GM23338 (cell line): Measurements from ENCODE around the gene PLAAT1. TPM values are rescaled to one million over a fixed set of nuclear protein-coding genes. Genes with fewer than 3 reads are reported as not detected.

Experiments
- ATAC-seq: fragments of 200-7000 bp; cut with Tn5 transposase; 3 replicates; pipeline ENCODE4 v1.9.1; 2020
- DNase-seq: peaks from one replicate; pipeline ENCODE4 v3.0.0-alpha.2; 2015; ENCODE audit warnings: low spot score
- H2AFZ ChIP-seq: fragments of 200-600 bp; sonication (generic); 2 replicates; pipeline ENCODE4 v1.8.0; 2016; ENCODE audit warnings: antibody characterized with exemption, mild to moderate bottlenecking, moderate library complexity
- H3F3A ChIP-seq: fragments of 200-600 bp; sonication (generic); replicated peaks from 2 replicates; pipeline ENCODE4 v1.8.0; 2017; ENCODE audit warnings: antibody characterized with exemption, mixed run types, low read depth
- H3K27ac ChIP-seq: fragments of 200-600 bp; sonication (generic); 2 replicates; pipeline ENCODE4 v1.6.1; 2016; ENCODE audit warnings: low read depth
- H3K27me3 ChIP-seq: fragments of 200-600 bp; sonication (generic); 2 replicates; pipeline ENCODE4 v1.8.0; 2016; ENCODE audit warnings: mild to moderate bottlenecking, mixed run types, moderate library complexity; ENCODE audit not compliant: insufficient read depth
- H3K36me3 ChIP-seq: fragments of 200-600 bp; sonication (generic); 2 replicates; pipeline ENCODE4 v1.8.0; 2016; ENCODE audit warnings: mild to moderate bottlenecking; ENCODE audit not compliant: insufficient read depth
- H3K4me1 ChIP-seq: fragments of 200-600 bp; sonication (generic); 2 replicates; pipeline ENCODE4 v1.8.0; 2016; ENCODE audit warnings: mild to moderate bottlenecking, moderate library complexity; ENCODE audit not compliant: insufficient read depth
- H3K4me2 ChIP-seq: fragments of 200-600 bp; sonication (generic); 2 replicates; pipeline ENCODE4 v1.7.1; 2017; ENCODE audit warnings: mixed run types
- H3K4me3 ChIP-seq: fragments of 200-600 bp; sonication (generic); 2 replicates; pipeline ENCODE4 v1.6.1; 2016; ENCODE audit warnings: mixed run types
- H3K79me2 ChIP-seq: fragments of 200-600 bp; sonication (generic); replicated peaks from 2 replicates; pipeline ENCODE4 v1.8.0; 2017; ENCODE audit warnings: mild to moderate bottlenecking; ENCODE audit not compliant: insufficient read depth
- H3K9me2 ChIP-seq: fragments of 200-600 bp; sonication (generic); 2 replicates; pipeline ENCODE4 v1.8.0; 2017; ENCODE audit not compliant: insufficient read depth
- H4K20me1 ChIP-seq: fragments of 200-600 bp; sonication (generic); replicated peaks from 2 replicates; pipeline ENCODE4 v1.8.0; 2017; ENCODE audit warnings: mild to moderate bottlenecking; ENCODE audit not compliant: insufficient read depth
- H3K27ac Mint-ChIP-seq: 2 replicates; pipeline ENCODE4 v1.8.0; 2020; ENCODE audit warnings: inconsistent platforms, mild to moderate bottlenecking, moderate library complexity, mixed read lengths
- H3K27me3 Mint-ChIP-seq: 3 replicates; pipeline ENCODE4 v1.8.0; 2022; ENCODE audit warnings: low read depth, mild to moderate bottlenecking, moderate library complexity, mixed read lengths, inconsistent platforms; ENCODE audit not compliant: insufficient read depth, poor library complexity
- H3K36me3 Mint-ChIP-seq: 3 replicates; pipeline ENCODE4 v1.8.0; 2021; ENCODE audit warnings: low read depth, mild to moderate bottlenecking, inconsistent platforms, moderate library complexity, mixed read lengths
- H3K4me1 Mint-ChIP-seq: 3 replicates; pipeline ENCODE4 v1.8.0; 2020; ENCODE audit warnings: mild to moderate bottlenecking, inconsistent platforms, mixed read lengths
- H3K4me3 Mint-ChIP-seq: 3 replicates; pipeline ENCODE4 v1.8.0; 2021; ENCODE audit warnings: moderate library complexity, mild to moderate bottlenecking, inconsistent platforms, mixed read lengths
- H3K9me3 Mint-ChIP-seq: 3 replicates; pipeline ENCODE4 v1.8.0; 2020; ENCODE audit warnings: moderate library complexity, mild to moderate bottlenecking, inconsistent platforms, mixed read lengths
- CREB1 ChIP-seq: fragments of 250-450 bp; sonication (Bioruptor Pico); IDR thresholded peaks from 2 replicates; pipeline ENCODE4 v1.5.0; 2020; ENCODE audit warnings: low read depth, mild to moderate bottlenecking, moderate library complexity
- EZH2 ChIP-seq: fragments of 200-600 bp; sonication (generic); IDR thresholded peaks from one replicate; pipeline ENCODE4 v1.8.0; 2017; ENCODE audit warnings: antibody characterized with exemption, mild to moderate bottlenecking, low read depth; ENCODE audit not compliant: unreplicated experiment
- EZH2phosphoT487 ChIP-seq: fragments of 200-600 bp; sonication (generic); IDR thresholded peaks from one replicate; pipeline ENCODE4 v1.8.1; 2018; ENCODE audit warnings: antibody characterized with exemption; ENCODE audit not compliant: unreplicated experiment
- POLR2AphosphoS5 ChIP-seq: IDR thresholded peaks from 2 replicates; pipeline ENCODE4 v1.6.1; 2016; ENCODE audit warnings: antibody characterized with exemption, low read depth
- STAT1 ChIP-seq: IDR thresholded peaks from one replicate; pipeline ENCODE4 v1.6.1; 2016; ENCODE audit warnings: antibody characterized with exemption; ENCODE audit not compliant: unreplicated experiment
- ZNF114 ChIP-seq: fragments of 250-450 bp; sonication (Bioruptor Pico); IDR thresholded peaks from 2 replicates; pipeline ENCODE4 v1.5.0; 2020; ENCODE audit warnings: mild to moderate bottlenecking, moderate library complexity
- ZNF331 ChIP-seq: fragments of 250-450 bp; sonication (Bioruptor Pico); IDR thresholded peaks from 2 replicates; pipeline ENCODE4 v1.5.0; 2020; ENCODE audit warnings: low read depth, mild to moderate bottlenecking, moderate library complexity
- polyA plus RNA-seq: library from polyadenylated mRNA; unstranded; fragments of >200 nt; fragmentation: Nextera tagmentation; extraction: Ambion mirVana; gene quantifications from 2 replicates; pipeline ENCODE4 v1.2.1, GENCODE V29; 2016
- total RNA-seq: library from RNA; depleted of rRNA; stranded (reverse); fragments of >200 nt; shearing (Covaris generic); gene quantifications from 2 replicates; pipeline ENCODE4 v1.2.3, GENCODE V29; 2014
- TF ChIP-seq, protein P1 (sequence below), 2 experiments: fragments of 200-600 bp in 1 of 2; sonication (generic) in 1 of 2; conservative IDR thresholded peaks; 2 replicates each; pipeline versions ENCODE4 v1.5.1 to v1.6.1; 2016 to 2017; ENCODE audit warnings: antibody characterized with exemption in 2 of 2, low read depth in 2 of 2, mild to moderate bottlenecking in 2 of 2, moderate library complexity in 1 of 2
- TF ChIP-seq, protein P2 (sequence below): IDR thresholded peaks from one replicate; pipeline ENCODE4 v1.6.1; 2018; ENCODE audit warnings: antibody characterized with exemption; ENCODE audit not compliant: unreplicated experiment
- TF ChIP-seq, protein P3 (sequence below): fragments of 250-450 bp; sonication (Bioruptor Pico); IDR thresholded peaks from 2 replicates; pipeline ENCODE4 v1.5.0; 2020; ENCODE audit warnings: mild to moderate bottlenecking, moderate library complexity

PLAAT1 gene
- total and polyA plus RNA-seq, 2 experiments from 2014 or later = 5.4 to 6.7 TPM

DNA sequence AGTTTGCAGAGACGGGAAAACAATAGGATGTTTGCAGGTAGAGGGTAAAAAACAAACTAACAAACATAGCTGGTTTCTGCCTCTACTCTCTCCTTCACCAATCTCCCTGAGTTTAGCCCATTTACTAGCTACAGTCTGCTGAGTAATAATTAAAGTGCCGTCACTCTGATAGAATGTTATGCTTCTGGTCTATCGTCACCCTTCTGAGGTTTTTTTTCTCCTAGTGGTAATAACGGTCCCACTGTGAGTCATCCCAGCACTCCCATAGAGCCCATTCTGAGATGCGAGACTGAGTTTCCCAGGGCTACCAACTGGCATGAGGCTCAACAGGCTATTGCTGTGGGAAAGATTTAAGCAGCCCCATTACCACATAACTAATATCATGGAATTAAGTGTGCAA lies 56.4 kb downstream of the PLAAT1 start (continued):
- TF ChIP-seq, protein P1, sequence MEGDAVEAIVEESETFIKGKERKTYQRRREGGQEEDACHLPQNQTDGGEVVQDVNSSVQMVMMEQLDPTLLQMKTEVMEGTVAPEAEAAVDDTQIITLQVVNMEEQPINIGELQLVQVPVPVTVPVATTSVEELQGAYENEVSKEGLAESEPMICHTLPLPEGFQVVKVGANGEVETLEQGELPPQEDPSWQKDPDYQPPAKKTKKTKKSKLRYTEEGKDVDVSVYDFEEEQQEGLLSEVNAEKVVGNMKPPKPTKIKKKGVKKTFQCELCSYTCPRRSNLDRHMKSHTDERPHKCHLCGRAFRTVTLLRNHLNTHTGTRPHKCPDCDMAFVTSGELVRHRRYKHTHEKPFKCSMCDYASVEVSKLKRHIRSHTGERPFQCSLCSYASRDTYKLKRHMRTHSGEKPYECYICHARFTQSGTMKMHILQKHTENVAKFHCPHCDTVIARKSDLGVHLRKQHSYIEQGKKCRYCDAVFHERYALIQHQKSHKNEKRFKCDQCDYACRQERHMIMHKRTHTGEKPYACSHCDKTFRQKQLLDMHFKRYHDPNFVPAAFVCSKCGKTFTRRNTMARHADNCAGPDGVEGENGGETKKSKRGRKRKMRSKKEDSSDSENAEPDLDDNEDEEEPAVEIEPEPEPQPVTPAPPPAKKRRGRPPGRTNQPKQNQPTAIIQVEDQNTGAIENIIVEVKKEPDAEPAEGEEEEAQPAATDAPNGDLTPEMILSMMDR (conservative IDR thresholded peaks at IDR 0.05; ENCODE audit: low read depth in 2 of 2) = no peak
- TF ChIP-seq CREB1 (CRISPR knock-in tag) (no peak), EZH2phosphoT487 (no peak), ZNF331 (CRISPR knock-in tag) (no peak), ZNF114 (no peak), STAT1 (no peak)
- TF ChIP-seq, protein P2, sequence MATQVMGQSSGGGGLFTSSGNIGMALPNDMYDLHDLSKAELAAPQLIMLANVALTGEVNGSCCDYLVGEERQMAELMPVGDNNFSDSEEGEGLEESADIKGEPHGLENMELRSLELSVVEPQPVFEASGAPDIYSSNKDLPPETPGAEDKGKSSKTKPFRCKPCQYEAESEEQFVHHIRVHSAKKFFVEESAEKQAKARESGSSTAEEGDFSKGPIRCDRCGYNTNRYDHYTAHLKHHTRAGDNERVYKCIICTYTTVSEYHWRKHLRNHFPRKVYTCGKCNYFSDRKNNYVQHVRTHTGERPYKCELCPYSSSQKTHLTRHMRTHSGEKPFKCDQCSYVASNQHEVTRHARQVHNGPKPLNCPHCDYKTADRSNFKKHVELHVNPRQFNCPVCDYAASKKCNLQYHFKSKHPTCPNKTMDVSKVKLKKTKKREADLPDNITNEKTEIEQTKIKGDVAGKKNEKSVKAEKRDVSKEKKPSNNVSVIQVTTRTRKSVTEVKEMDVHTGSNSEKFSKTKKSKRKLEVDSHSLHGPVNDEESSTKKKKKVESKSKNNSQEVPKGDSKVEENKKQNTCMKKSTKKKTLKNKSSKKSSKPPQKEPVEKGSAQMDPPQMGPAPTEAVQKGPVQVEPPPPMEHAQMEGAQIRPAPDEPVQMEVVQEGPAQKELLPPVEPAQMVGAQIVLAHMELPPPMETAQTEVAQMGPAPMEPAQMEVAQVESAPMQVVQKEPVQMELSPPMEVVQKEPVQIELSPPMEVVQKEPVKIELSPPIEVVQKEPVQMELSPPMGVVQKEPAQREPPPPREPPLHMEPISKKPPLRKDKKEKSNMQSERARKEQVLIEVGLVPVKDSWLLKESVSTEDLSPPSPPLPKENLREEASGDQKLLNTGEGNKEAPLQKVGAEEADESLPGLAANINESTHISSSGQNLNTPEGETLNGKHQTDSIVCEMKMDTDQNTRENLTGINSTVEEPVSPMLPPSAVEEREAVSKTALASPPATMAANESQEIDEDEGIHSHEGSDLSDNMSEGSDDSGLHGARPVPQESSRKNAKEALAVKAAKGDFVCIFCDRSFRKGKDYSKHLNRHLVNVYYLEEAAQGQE = no peak

DNA sequence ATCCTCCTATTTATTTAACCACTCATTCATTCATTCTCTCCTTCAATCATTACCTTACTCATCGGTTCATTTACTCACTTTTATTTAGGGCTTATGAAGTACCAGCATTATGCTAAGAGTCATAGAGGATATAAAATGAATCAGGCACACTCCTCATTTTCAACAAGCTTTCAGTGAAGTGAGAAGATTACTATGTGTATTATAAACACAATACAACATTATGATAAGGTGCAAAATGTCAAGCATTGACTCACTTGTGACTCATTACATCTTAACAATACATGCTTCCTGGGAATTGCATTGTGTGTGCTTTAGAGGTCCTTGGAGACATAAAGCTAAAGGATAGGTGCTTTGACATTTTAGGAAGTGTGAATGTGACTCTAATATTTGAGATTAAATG lies 60.4 kb downstream of the PLAAT1 start:
- no peaks in the 10 kb centered on the region for H3K9me3 Mint-ChIP-seq
- Histone ChIP-seq H3K4me1 (no peaks in the 10 kb centered on the region), H3K79me2 (no peaks in the 10 kb centered on the region), H4K20me1 (no peaks in the 10 kb centered on the region), H3K36me3 (no peaks in the 10 kb centered on the region), H3K4me3 (no peak overlapping the region), H2AFZ (no peak overlapping the region), H3K27me3 (no peaks in the 10 kb centered on the region), H3F3A (no peaks in the 10 kb centered on the region), H3K9me2 (peaks cover 8% of the 10 kb centered on the region; the same call in 1 of the 2 replicates), H3K27ac (no peak overlapping the region), H3K4me2 (no peak overlapping the region)
- no peak overlapping the region for H3K4me3 Mint-ChIP-seq
- H3K4me1 Mint-ChIP-seq = peaks cover 7% of the 10 kb centered on the region; the same call in 2 of the 3 replicates
- DNase-seq (no peak), ATAC-seq (no peak)
- no peak overlapping the region for H3K27ac Mint-ChIP-seq
- TF ChIP-seq, protein P3, sequence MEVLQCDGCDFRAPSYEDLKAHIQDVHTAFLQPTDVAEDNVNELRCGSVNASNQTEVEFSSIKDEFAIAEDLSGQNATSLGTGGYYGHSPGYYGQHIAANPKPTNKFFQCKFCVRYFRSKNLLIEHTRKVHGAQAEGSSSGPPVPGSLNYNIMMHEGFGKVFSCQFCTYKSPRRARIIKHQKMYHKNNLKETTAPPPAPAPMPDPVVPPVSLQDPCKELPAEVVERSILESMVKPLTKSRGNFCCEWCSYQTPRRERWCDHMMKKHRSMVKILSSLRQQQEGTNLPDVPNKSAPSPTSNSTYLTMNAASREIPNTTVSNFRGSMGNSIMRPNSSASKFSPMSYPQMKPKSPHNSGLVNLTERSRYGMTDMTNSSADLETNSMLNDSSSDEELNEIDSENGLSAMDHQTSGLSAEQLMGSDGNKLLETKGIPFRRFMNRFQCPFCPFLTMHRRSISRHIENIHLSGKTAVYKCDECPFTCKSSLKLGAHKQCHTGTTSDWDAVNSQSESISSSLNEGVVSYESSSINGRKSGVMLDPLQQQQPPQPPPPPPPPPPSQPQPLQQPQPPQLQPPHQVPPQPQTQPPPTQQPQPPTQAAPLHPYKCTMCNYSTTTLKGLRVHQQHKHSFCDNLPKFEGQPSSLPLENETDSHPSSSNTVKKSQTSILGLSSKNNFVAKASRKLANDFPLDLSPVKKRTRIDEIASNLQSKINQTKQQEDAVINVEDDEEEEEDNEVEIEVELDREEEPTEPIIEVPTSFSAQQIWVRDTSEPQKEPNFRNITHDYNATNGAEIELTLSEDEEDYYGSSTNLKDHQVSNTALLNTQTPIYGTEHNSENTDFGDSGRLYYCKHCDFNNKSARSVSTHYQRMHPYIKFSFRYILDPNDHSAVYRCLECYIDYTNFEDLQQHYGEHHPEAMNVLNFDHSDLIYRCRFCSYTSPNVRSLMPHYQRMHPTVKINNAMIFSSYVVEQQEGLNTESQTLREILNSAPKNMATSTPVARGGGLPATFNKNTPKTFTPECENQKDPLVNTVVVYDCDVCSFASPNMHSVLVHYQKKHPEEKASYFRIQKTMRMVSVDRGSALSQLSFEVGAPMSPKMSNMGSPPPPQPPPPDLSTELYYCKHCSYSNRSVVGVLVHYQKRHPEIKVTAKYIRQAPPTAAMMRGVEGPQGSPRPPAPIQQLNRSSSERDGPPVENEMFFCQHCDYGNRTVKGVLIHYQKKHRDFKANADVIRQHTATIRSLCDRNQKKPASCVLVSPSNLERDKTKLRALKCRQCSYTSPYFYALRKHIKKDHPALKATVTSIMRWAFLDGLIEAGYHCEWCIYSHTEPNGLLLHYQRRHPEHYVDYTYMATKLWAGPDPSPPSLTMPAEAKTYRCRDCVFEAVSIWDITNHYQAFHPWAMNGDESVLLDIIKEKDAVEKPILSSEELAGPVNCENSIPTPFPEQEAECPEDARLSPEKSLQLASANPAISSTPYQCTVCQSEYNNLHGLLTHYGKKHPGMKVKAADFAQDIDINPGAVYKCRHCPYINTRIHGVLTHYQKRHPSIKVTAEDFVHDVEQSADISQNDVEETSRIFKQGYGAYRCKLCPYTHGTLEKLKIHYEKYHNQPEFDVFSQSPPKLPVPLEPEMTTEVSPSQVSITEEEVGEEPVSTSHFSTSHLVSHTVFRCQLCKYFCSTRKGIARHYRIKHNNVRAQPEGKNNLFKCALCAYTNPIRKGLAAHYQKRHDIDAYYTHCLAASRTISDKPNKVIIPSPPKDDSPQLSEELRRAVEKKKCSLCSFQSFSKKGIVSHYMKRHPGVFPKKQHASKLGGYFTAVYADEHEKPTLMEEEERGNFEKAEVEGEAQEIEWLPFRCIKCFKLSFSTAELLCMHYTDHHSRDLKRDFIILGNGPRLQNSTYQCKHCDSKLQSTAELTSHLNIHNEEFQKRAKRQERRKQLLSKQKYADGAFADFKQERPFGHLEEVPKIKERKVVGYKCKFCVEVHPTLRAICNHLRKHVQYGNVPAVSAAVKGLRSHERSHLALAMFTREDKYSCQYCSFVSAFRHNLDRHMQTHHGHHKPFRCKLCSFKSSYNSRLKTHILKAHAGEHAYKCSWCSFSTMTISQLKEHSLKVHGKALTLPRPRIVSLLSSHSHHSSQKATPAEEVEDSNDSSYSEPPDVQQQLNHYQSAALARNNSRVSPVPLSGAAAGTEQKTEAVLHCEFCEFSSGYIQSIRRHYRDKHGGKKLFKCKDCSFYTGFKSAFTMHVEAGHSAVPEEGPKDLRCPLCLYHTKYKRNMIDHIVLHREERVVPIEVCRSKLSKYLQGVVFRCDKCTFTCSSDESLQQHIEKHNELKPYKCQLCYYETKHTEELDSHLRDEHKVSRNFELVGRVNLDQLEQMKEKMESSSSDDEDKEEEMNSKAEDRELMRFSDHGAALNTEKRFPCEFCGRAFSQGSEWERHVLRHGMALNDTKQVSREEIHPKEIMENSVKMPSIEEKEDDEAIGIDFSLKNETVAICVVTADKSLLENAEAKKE (CRISPR knock-in tag) = no peak
- TF ChIP-seq POLR2AphosphoS5 = no peak
- no peak for TF ChIP-seq EZH2
- no peaks in the 10 kb centered on the region for H3K36me3 Mint-ChIP-seq
- no peaks in the 10 kb centered on the region for H3K27me3 Mint-ChIP-seq
